Upper lobe of left lung (tissue), 6 donors: Measurements from ENCODE around the gene ETS1. TPM values are rescaled to one million over a fixed set of nuclear protein-coding genes. Genes with fewer than 3 reads are reported as not detected.

Experiments
- ATAC-seq, 2 donors: fragments of 200-7000 bp; cut with Tn5 transposase; one replicate each; pipeline ENCODE4 v1.9.1; 2022; ENCODE audit warnings: mild to moderate bottlenecking in 2 of 2, moderate library complexity in 2 of 2; ENCODE audit not compliant: low FRiP score in 2 of 2
- DNase-seq, 2 donors: peaks; one replicate each; pipeline ENCODE4 v3.0.0-alpha.2; 2019 to 2020
- H3K27ac ChIP-seq, 4 donors: fragments of 200-600 bp; sonication (generic); one replicate each; pipeline ENCODE4 v1.5.1; 2016 to 2019
- H3K27me3 ChIP-seq, 4 donors: fragments of 200-600 bp; sonication (generic); one replicate each; pipeline ENCODE4 v1.5.1; 2017 to 2019
- H3K36me3 ChIP-seq, 4 donors: fragments of 200-600 bp; sonication (generic); one replicate each; pipeline ENCODE4 v1.5.1; 2016 to 2019
- H3K4me1 ChIP-seq, 4 donors: fragments of 200-600 bp; sonication (generic); one replicate each; pipeline ENCODE4 v1.5.1; 2018 to 2019
- H3K4me3 ChIP-seq, 4 donors: fragments of 200-600 bp; sonication (generic); one replicate each; pipeline ENCODE4 v1.5.1; 2017 to 2019; ENCODE audit warnings: mild to moderate bottlenecking in 2 of 4, moderate library complexity in 1 of 4
- H3K9me3 ChIP-seq, 4 donors: fragments of 200-600 bp; sonication (generic); one replicate each; pipeline ENCODE4 v1.5.1; 2018 to 2019
- CTCF ChIP-seq, 6 experiments: fragments of 450-650 bp in 4 of 6; fragments of 200-600 bp in 2 of 6; sonication (generic) in 2 of 6; IDR thresholded peaks; one replicate each; pipeline ENCODE4 v1.5.1; 2016 to 2019; ENCODE audit warnings: antibody characterized with exemption in 6 of 6
- EP300 ChIP-seq, 4 donors: sonication (generic); formaldehyde crosslinking; IDR thresholded peaks; one replicate each; pipeline ENCODE4 v1.5.1; 2017; ENCODE audit warnings: antibody characterized with exemption in 4 of 4, control low read depth in 2 of 4
- POLR2A ChIP-seq, 4 donors: fragments of 450-650 bp; IDR thresholded peaks; one replicate each; pipeline ENCODE4 v1.5.1; 2016 to 2017; ENCODE audit warnings: antibody characterized with exemption in 4 of 4, mild to moderate bottlenecking in 2 of 4
- POLR2AphosphoS5 ChIP-seq, 2 donors: sonication (generic); formaldehyde crosslinking; IDR thresholded peaks; one replicate each; pipeline ENCODE4 v1.5.1; 2017; ENCODE audit warnings: antibody characterized with exemption in 2 of 2
- WGBS, 2 donors: methylation state at CpG; one replicate each; pipeline ENCODE4 v1.1.5; 2017 to 2018; 5-methylcytosine and 5-hydroxymethylcytosine counted together
- total RNA-seq, 6 donors: library from RNA; depleted of rRNA in 4 of 6; stranded (reverse); fragments of >200 nt in 4 of 6; gene quantifications; one replicate each; pipeline versions ENCODE4 v1.1.0 to v1.2.1, GENCODE V29; 2016 to 2021
- donor health status: DM: no; HTN: no; CAD: no; lungs with moderate emphysema.
- donor health status: DM: no; HTN: yes; CAD: no; lungs with severe emphysema.

ETS1 gene
- total RNA-seq, 6 donors from 2014 or later: 29.3 to 107 (median 79.0) TPM

GRCh38 chr11:128630367-128631230 is 43.2 kb upstream of the ETS1 start:
- Histone ChIP-seq H3K4me1 (peaks cover 14 to 35% (median 23%) of the 10 kb centered on the region in 4 donors), H3K4me3 (no peak overlapping the region), H3K27ac (peak overlapping the region in 3 of 4 donors; percentile 4 to 64 (median 61)), H3K36me3 (no peaks in the 10 kb centered on the region), H3K9me3 (no peaks in the 10 kb centered on the region), H3K27me3 (no peaks in the 10 kb centered on the region)
- DNase-seq (peak in 1 of 2 donors; percentile 87), ATAC-seq (peak; percentile 91 to 94)
- TF ChIP-seq POLR2AphosphoS5 (IDR thresholded peaks at IDR 0.05) (no peak), CTCF (IDR thresholded peaks at IDR 0.05) (peak; percentile 85 to 92 (median 88))
- 32 to 37% methylated on average over 11 to 12 of the region's 12 CpGs for WGBS, 2 donors

GRCh38 chr11:128629516-128630106 is 42.3 kb upstream of the ETS1 start:
- Histone ChIP-seq H3K9me3 (no peaks in the 10 kb centered on the region), H3K27me3 (no peaks in the 10 kb centered on the region), H3K27ac (peak overlapping the region in 3 of 4 donors; percentile 56 to 68 (median 59)), H3K4me3 (no peak overlapping the region), H3K4me1 (peaks cover 14 to 43% (median 29%) of the 10 kb centered on the region in 4 donors), H3K36me3 (no peaks in the 10 kb centered on the region)
- ATAC-seq: no peak
- DNase-seq: no peak
- TF ChIP-seq EP300 (IDR thresholded peaks at IDR 0.05): no peak
- TF ChIP-seq POLR2AphosphoS5 (IDR thresholded peaks at IDR 0.05): no peak
- no peak for TF ChIP-seq POLR2A (IDR thresholded peaks at IDR 0.05)
- WGBS, 2 donors: 59 to 71% methylated on average over 6 of the region's 6 CpGs

GRCh38 chr11:128628686-128629085 is 41.3 kb upstream of the ETS1 start:
- no peak overlapping the region for H3K4me3 ChIP-seq
- ATAC-seq: no peak
- no peak for DNase-seq
- no peaks in the 10 kb centered on the region for H3K27me3 ChIP-seq
- WGBS, 2 donors: 72 to 84% methylated on average over 7 of the region's 7 CpGs
- H3K36me3 ChIP-seq: no peaks in the 10 kb centered on the region
- peak overlapping the region; percentile 52 to 68 (median 58) for H3K27ac ChIP-seq
- peak in 1 of 4 donors; percentile 29 for TF ChIP-seq POLR2A (IDR thresholded peaks at IDR 0.05)
- no peak for TF ChIP-seq CTCF (IDR thresholded peaks at IDR 0.05)
- TF ChIP-seq EP300 (IDR thresholded peaks at IDR 0.05): peak in 3 of 4 donors; percentile 7 to 92 (median 80)
- no peaks in the 10 kb centered on the region for H3K9me3 ChIP-seq
- peaks cover 14 to 51% (median 34%) of the 10 kb centered on the region in 4 donors for H3K4me1 ChIP-seq

- Histone ChIP-seq H3K27ac (peak overlapping the region; percentile 52 to 58 (median 56)), H3K36me3 (no peaks in the 10 kb centered on the region), H3K4me3 (no peak overlapping the region), H3K9me3 (no peaks in the 10 kb centered on the region), H3K27me3 (no peaks in the 10 kb centered on the region), H3K4me1 (peaks cover 14 to 51% (median 34%) of the 10 kb centered on the region in 4 donors)
- no peak for DNase-seq
- TF ChIP-seq CTCF (IDR thresholded peaks at IDR 0.05): no peak
- TF ChIP-seq POLR2A (IDR thresholded peaks at IDR 0.05): no peak
- no peak for TF ChIP-seq POLR2AphosphoS5 (IDR thresholded peaks at IDR 0.05)
- TF ChIP-seq EP300 (IDR thresholded peaks at IDR 0.05): no peak
- no peak for ATAC-seq
- WGBS, 2 donors: 83% methylated on average over 5 of the region's 5 CpGs
Observed at GRCh38 chr11:128628325-128628673, 40.9 kb upstream of the ETS1 start.

GRCh38 chr11:128627666-128628324 is 40.4 kb upstream of the ETS1 start:
- whole genome bisulfite sequencing, 2 donors: 77% methylated on average over 7 of the region's 7 CpGs
- TF ChIP-seq CTCF (IDR thresholded peaks at IDR 0.05): no peak
- TF ChIP-seq EP300 (IDR thresholded peaks at IDR 0.05): no peak
- no peak for TF ChIP-seq POLR2A (IDR thresholded peaks at IDR 0.05)
- Histone ChIP-seq H3K4me3 (no peak overlapping the region), H3K27ac (peak overlapping the region; percentile 52 to 58 (median 56)), H3K4me1 (peaks cover 14 to 51% (median 34%) of the 10 kb centered on the region in 4 donors), H3K36me3 (no peaks in the 10 kb centered on the region), H3K9me3 (no peaks in the 10 kb centered on the region), H3K27me3 (no peaks in the 10 kb centered on the region)
- ATAC-seq (no peak), DNase-seq (no peak)
